KMS-11 (cell line): ENCODE measurements around the gene MRPL39.
A peak's percentile ranks its signal among the peaks of the same experiment; 100 is the strongest.

Experiments
- H2AFZ ChIP-seq: fragments of 200-600 bp; sonication (generic); 2 replicates; pipeline ENCODE4 v1.6.1; 2016; ENCODE audit warnings: antibody characterized with exemption, mixed run types, low read depth
- H3K27ac ChIP-seq: fragments of 200-600 bp; sonication (generic); 2 replicates; pipeline ENCODE4 v1.6.1; 2016; ENCODE audit warnings: mild to moderate bottlenecking, mixed run types
- H3K27me3 ChIP-seq: fragments of 200-600 bp; sonication (generic); 2 replicates; pipeline ENCODE4 v1.6.1; 2017; ENCODE audit warnings: mild to moderate bottlenecking, low read depth, mixed run types, moderate library complexity; ENCODE audit not compliant: insufficient read depth
- H3K36me3 ChIP-seq: fragments of 200-600 bp; sonication (generic); 2 replicates; pipeline ENCODE4 v1.6.1; 2017; ENCODE audit warnings: mild to moderate bottlenecking, mixed run types; ENCODE audit not compliant: insufficient read depth
- H3K4me1 ChIP-seq: fragments of 200-600 bp; sonication (generic); 2 replicates; pipeline ENCODE4 v1.6.1; 2016; ENCODE audit warnings: mild to moderate bottlenecking, low read depth, mixed run types; ENCODE audit not compliant: poor library complexity, severe bottlenecking
- H3K4me2 ChIP-seq: fragments of 200-600 bp; sonication (generic); 2 replicates; pipeline ENCODE4 v1.7.0; 2016; ENCODE audit warnings: mild to moderate bottlenecking, mixed run types
- H3K4me3 ChIP-seq: fragments of 200-600 bp; sonication (generic); IDR thresholded peaks from 2 replicates; pipeline ENCODE4 v1.6.1; 2017; ENCODE audit warnings: low read depth, low read length, mixed read lengths; ENCODE audit not compliant: insufficient read depth
- H3K79me2 ChIP-seq: fragments of 200-600 bp; sonication (generic); 2 replicates; pipeline ENCODE4 v1.6.1; 2016; ENCODE audit warnings: low read depth, mixed run types; ENCODE audit not compliant: insufficient read depth
- H3K9ac ChIP-seq: fragments of 200-600 bp; sonication (generic); 2 replicates; pipeline ENCODE4 v1.6.1; 2016; ENCODE audit warnings: mild to moderate bottlenecking, mixed run types
- H4K20me1 ChIP-seq: fragments of 200-600 bp; sonication (generic); 2 replicates; pipeline ENCODE4 v1.6.1; 2016; ENCODE audit warnings: mild to moderate bottlenecking, mixed run types; ENCODE audit not compliant: insufficient read depth
- CTCF ChIP-seq: fragments of 200-600 bp; sonication (generic); conservative IDR thresholded peaks from 2 replicates; pipeline ENCODE4 v1.6.1; 2017; ENCODE audit warnings: low read depth, mild to moderate bottlenecking, antibody characterized with exemption, low read length, moderate library complexity, mixed read lengths

MRPL39 gene

GRCh38 chr21:25608044-25608737 is 910 bp upstream of the MRPL39 start:
- Histone ChIP-seq H3K27me3 (no peaks in the 10 kb centered on the region), H3K4me1 (peaks cover 8% of the 10 kb centered on the region), H2AFZ (peak overlapping the region; percentile 97), H4K20me1 (no peaks in the 10 kb centered on the region), H3K27ac (no peak overlapping the region; the same call in 1 of the 2 replicates), H3K4me3 (no peak overlapping the region), H3K79me2 (peaks cover 14% of the 10 kb centered on the region), H3K36me3 (no peaks in the 10 kb centered on the region), H3K4me2 (peak overlapping the region; percentile 77), H3K9ac (peak overlapping the region; percentile 40; the same call in 1 of the 2 replicates)
- TF ChIP-seq CTCF = peak; percentile 95

GRCh38 chr21:25589887-25590286 is 17.4 kb downstream of the MRPL39 start:
- Histone ChIP-seq H3K9ac (no peak overlapping the region), H3K4me2 (no peak overlapping the region), H4K20me1 (no peaks in the 10 kb centered on the region), H3K36me3 (no peaks in the 10 kb centered on the region; the same call in 1 of the 2 replicates), H3K27ac (no peak overlapping the region), H3K4me3 (no peak overlapping the region), H2AFZ (no peak overlapping the region), H3K4me1 (no peaks in the 10 kb centered on the region), H3K27me3 (no peaks in the 10 kb centered on the region), H3K79me2 (no peaks in the 10 kb centered on the region)
- TF ChIP-seq CTCF = no peak

GRCh38 chr21:25586791-25587190 is 20.5 kb downstream of the MRPL39 start:
- no peak overlapping the region for H3K9ac ChIP-seq

GRCh38 chr21:25586326-25586725 is 21.0 kb downstream of the MRPL39 start:
- H3K4me2 ChIP-seq = no peak overlapping the region
- H2AFZ ChIP-seq = no peak overlapping the region

More at GRCh38 chr21:25586791-25587190, 20.5 kb downstream of the MRPL39 start:
- Histone ChIP-seq H3K27me3 (no peaks in the 10 kb centered on the region), H2AFZ (no peak overlapping the region), H3K36me3 (no peaks in the 10 kb centered on the region; the same call in 1 of the 2 replicates), H4K20me1 (no peaks in the 10 kb centered on the region), H3K27ac (no peak overlapping the region), H3K4me3 (no peak overlapping the region), H3K4me1 (peaks cover 19% of the 10 kb centered on the region), H3K79me2 (no peaks in the 10 kb centered on the region), H3K4me2 (no peak overlapping the region)
- no peak for TF ChIP-seq CTCF

More at GRCh38 chr21:25586326-25586725, 21.0 kb downstream of the MRPL39 start:
- H3K9ac ChIP-seq = no peak overlapping the region
- H3K79me2 ChIP-seq = no peaks in the 10 kb centered on the region
- H3K27ac ChIP-seq = no peak overlapping the region
- no peaks in the 10 kb centered on the region; the same call in 1 of the 2 replicates for H3K36me3 ChIP-seq
- H3K4me1 ChIP-seq = peaks cover 22% of the 10 kb centered on the region
- H3K4me3 ChIP-seq = no peak overlapping the region
- H3K27me3 ChIP-seq = no peaks in the 10 kb centered on the region
- no peaks in the 10 kb centered on the region for H4K20me1 ChIP-seq
- no peak for TF ChIP-seq CTCF
